Activated CD8-positive, alpha-beta memory T cell treated with anti-CD3 and anti-CD28 coated beads, Interleukin-2, amount 50 U/mL, for 1 hour (primary cell): ENCODE measurements around the gene PEX3.
"Not testable (repeated sequence)": the region's sequence is repeated elsewhere in the genome, so short reads cannot be mapped to it uniquely, and the experiment has no call there.

ENCODE experiments used
- DNase-seq: peaks from one replicate; pipeline ENCODE4 v3.0.0-alpha.2; 2020; ENCODE audit errors: extremely low read depth

PEX3 gene

DNA sequence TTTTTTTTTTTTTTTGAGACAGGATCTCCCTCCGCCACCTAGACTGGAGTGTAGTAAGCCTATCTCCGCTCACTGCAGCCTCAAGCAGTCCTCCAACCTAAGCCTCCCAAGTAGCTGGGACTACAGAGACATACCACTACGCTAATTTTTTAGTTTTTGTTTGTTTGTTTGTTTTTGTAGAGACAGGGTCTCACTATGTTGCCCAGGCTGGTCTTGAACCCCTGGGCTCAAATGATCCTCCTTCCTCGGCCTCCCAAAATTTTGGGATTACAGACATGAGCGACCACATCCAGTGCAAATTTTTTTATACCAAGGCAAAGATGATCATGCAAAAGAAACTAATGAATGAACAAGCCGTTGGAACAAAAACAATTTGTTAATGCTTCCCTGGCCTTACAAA, 55.6 kb downstream of the PEX3 start:
- DNase-seq = no peak

DNA sequence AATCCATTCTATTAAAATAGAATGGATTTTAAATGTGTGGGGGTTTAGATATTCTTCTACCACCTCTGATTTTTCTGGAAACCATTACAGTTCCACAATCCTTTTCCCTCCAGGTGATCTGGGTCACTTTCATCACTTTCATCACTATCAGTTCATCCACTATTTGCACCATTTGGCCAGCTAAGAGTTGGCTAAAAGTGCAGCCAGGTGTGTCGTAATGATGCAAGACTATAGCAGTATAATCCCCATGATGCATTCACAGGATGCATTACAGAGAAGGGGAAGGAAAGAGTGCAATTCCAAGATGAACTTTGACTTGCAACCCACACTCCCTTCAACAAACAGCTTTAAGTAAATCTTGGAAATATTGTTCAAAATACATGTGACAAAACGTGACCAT, 56.0 kb downstream of the PEX3 start:
- no peak for DNase-seq

DNA sequence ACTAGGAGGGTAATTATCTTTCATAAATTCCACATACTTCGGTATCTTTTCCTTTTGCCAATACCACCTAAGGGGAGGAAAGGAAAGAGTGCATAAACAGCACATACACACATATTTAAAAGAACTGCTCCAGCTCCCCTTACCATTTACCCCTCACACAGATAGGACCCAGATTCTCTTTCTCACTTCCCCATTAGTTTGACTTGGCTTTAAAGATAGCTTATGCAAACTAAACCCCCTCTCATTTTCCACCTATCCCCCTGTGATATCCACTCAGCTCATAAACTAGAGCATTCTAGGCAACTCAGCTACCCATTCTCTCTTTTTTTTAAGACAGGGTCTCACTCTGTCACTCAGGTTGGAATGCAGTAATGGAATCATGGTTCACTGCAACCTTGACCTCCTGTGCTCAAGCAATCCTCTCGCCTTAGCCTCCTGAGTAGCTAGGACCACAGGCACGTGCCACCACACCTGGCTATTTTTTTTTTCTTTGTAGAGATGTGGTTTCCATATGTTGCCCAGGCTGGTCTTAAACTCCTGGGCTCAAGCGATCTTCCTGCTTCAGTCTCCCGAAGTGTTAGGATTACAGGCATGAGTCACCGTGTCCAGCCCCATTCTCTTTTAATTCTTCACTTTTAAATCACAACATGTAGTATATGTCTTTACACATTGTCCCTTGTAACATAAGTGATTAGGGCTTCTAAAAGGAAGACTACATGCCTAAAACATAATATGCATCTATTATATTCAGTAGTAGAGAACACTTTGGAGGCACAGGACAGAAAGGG, 56.9 kb downstream of the PEX3 start:
- no peak for DNase-seq

DNA sequence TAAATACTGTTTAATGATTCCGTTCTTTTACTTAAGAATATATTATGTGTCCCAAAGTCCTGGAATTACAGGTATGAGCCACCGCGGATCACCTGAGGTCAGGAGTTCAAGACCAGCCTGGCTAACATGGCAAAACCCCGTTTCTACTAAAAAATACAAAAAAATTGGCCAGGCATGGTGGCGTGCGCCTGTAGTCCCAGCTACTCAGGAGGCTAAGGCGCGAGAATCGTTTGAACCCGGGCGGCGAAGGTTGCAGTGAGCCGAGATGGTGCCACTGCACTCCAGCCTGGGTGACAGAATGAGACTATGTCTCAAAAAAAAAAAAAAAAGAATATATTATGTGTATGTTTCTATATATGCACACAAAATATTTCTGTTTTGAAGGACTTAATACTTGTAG, 59.7 kb downstream of the PEX3 start:
- not testable (repeated sequence) for DNase-seq

DNA sequence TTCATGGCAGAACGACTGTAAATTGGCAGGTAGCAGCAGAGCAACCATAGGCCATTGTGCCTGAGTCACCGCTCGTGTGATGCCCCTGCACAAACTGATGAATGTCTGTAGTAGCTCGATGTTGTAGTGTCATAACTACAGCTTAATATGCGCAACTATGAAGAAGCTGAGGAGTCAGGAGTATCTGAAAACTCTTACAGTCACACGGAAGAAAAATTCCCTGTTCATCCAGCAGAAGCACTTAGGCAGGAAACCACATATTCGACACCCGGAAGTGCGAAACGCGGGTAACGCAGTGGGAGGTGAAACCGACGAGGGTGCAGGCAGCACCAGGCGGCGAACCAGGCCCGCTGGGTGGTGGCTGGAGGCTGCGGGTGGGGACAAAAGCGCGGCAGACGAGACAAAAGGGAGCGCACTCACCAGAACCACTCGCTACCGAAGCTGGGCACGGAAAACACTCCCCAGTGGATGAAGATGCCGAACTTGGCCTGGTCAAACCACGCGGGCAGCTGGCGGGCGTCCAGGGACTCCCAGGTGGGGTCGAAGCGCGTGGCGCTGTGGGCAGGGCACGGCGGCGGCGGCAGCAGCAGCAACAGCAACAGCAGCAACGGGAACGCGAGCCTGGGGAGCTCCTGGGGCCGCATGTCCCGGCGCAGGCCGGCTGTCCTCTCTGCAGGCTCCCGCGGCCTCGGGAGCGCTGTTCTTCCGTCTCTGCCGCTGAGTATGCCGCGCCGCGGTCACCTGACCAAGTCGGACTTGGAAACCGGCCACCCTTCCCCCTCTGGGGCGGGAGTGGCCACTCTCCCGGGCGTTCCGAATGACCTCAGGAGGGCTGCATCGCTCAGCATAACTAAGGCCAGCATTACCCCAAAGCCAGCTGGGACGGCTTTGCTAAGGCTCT, 60.6 kb downstream of the PEX3 start, which contains the start of gene FUCA2:
FUCA2 (minus strand) TSS at position 730 of the 901 bp plus-strand sequence; CDS start at position 644, 86 bp downstream.
- DNase-seq = peak; percentile 21

DNA sequence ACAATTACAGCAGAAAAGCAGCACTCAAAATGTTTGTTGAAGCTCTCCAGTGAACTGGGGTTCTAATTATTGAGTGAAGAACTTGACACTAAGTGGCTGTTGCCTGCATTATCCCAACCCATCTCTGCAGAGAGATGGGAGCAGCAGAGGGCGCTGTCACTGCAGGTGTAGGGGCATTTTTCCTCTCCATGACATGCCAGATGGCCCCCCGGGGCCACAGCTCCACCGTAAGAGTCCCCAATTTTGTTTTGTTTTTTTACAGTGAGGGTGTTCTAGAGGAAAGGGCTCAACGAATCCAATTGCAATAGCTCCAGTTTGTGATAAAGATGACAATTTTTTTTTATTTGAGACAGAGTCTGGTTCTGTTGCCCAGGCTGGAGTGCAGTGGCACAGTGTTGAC, 62.8 kb downstream of the PEX3 start:
- DNase-seq = no peak

DNA sequence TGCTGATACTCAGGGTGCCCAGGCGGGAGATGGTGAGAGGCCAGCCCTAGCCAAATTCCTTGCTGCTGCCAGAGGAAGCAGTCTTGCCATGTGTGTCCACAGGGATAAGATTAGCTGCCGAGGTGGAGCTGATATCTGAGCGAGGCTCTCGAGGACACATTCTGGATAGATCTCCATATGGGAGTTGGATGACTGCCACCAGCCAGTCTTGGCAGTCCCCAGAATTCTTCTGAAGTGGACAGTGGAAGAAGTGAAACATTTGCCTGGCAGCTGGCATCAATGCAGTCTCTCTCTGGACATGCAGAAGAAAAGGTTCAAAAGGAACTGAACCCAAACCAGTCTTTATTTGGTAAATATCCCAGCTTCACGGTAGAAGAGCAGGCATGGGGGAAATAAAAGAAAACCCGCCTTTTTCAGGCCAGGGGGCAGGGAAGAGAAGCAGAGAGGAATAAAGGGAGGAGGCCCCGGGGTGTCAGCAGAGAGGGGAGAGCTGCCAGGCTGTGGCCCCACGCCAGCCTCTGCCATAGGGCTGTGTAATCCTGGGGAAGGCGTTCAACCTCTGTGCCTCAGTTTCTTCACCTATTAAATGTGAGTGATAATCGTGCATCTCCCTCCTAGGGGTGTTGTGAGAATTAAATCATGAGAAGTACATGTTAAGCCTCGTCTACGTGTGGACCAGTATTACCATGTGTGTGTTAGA, 64.6 kb downstream of the PEX3 start:
- no peak for DNase-seq

DNA sequence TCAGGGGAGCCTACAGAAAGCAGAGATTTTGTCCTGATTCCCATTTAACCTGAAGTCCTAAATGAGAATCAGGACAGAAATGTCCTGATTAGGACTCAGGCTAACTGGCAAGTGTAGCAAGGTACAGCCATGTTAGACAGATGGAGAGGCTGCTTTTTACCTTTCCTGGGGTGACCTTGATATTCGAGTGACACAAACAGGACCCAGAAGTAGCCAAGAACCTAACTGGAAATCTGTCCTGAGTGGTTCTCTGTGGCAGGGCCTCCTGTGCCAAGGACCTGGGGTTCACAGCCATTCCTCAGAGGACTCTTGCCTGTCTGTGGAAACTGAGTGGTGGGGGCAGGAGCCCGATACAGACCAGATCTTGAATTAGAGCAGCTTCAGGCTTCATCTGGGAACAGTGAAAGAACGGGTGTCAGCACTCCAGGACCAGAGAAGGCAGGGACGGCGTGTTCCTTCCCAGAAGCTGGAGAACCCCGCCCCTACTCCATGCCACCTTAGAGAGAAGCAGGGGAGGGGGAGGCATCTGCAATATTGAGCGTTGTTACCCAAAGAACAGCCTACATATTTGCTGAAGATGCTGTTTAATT, 65.3 kb downstream of the PEX3 start:
- no peak for DNase-seq

DNA sequence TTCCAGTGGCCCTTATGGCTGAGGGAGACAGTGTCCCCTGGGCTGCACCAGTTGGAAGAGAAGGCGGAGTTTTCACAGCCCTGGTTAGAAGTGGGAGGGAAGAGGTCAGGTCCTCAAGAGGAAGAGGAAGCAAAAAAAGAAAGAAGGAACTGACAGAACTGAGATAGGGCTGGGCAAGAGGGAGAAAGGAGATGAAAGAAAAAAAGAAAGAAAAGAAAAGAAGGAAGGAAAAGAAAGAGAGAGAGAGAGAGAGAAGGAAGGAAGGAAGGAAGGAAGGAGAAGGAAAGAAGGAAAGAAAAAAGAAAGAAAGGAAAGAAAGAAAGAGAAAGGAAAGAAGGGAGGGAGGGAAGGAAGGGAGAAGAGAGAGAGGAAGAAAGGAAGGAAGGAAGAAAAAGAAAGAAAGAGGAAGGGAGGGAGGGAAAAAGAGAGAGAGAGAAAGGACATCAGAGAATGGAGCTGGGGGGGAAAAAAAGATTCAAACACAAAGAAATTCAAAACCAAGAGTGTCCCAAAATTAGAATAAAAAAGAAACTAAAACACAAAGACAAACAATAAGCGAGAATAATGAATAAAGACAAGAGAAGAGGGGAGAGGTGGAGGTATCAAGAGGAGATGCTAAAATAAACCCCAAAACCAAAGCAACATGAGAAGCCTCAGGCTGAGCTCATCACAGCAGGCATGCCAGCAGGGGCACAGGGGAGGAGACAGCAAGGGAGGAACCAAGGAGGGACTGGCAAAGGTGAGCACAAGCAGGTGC, 66.3 kb downstream of the PEX3 start:
- DNase-seq = no peak

DNA sequence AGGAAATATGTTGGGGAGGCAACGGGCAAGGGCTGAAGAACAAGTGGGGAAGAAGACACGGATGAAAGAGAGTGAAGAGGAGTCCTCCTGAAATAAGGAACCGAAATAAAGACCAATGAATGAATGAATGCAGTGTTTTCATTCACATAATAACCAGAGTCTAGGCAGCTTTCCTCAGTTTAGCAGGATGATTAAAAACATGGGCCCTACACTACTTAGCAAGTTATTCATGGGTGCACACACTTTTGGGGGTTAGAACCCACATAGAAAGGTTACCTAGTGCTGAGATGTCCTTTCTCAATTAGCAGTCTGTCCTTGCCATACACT, 66.8 kb downstream of the PEX3 start:
- DNase-seq = no peak

DNA sequence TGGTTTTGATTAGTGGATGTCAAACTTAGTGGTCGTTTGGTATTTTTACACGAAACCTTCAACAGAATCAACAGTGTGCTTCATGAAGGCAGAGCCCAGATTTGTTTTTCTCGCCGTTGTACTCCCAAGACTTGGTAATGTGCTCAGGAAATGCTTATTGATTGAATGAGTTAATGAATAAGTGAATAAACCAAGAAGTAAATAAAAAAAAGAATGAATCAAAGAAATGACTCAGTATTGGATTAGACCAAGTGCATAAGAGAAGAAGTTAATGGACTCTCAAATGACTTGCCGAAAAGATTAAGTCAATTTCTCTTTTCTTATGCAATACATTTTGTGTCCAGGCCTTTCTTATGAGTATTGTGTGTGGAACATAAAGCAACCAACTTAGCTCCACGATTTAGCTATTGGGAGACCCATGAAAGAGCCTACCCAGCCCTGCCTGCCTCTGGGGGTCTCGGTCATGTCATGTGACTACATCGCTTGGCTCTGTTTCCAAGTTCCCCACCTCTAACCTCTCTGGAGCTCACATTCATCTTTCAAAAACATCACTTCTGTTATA, 71.5 kb downstream of the PEX3 start:
- DNase-seq = no peak

DNA sequence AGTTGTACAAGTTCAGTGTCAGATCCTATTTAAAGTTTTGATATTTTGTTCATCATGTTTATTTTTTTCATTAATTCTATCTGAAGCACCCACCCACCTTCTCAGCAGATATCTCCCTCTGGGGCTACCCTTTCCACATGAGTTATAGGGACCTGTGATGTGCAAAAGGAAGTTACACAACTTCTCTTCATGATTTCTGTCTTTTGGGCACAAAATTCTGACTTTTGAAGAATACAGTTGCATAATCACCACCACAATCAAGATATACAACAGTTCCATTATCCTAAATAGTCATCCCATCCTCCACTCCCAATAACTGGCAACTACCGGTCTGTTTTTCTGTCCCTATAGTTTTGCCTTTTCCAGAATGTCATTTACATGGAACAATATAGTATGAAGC, 74.8 kb downstream of the PEX3 start:
- DNase-seq = no peak

DNA sequence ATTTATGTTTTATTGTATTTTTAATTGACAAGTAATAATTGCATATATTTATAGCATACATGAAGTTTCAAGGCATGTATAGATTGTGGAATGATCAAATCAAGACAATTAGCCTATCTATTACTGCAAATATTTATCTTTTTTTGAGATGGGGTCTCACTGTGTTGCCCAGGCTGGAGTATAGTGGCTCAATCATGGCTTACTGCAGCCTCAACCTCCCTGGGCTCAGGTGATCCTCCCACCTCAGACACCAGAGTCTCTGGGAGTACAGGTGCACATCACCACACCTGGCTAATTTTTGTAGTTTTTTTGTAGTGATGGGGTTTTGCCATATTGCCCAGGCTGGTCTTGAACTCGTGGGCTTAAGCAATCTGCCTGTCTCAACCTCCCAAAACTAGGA, 77.1 kb downstream of the PEX3 start:
- no peak for DNase-seq

DNA sequence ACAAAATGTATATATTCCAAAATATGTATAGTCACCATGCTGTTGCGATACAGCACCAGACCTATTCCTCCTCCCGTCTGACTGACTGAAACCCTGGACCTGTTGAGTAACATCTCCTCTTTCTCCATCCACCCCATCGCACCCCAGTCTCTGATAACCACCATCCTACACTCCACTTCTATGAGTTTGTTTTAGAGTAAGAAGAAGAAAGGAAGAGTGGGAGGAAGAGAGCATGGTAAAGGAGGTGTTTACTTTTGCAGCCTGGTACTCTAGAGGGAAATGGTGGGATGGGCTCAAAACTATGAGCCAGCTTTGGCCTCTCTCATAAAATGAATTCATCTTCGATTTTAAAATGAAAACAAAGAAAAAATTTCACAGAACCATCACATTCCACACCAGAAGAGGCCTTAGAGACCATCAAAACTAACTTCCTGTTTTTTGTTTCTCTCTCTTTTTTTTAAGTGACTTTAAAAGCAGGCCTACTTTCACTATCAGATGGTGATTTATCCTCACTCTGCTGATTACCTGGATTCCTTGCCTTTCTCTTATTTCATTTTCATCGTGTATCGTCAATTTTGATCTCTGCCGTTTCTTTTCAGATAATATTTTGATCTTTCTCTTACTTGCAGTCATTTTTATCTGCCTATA, 77.7 kb downstream of the PEX3 start:
- no peak for DNase-seq

DNA sequence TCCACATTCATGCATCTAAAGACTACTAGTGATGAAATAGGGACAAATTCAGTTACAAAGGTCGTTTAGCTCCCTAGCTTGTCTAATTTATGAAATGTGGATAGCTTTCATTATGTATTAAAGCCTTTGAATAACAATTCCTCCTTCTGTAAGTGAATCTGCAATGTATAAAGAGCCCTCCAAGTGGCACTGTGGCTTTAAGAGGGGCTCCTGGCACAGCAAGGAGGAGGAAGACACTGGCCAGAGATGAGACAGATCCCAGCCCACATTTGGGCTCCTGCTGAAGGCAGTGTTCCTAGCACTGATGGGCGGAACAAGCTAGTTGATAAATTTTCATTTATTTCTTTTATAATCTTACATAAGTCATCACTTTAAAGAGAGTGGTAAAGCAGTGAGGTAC, 78.5 kb downstream of the PEX3 start:
- DNase-seq = no peak

DNA sequence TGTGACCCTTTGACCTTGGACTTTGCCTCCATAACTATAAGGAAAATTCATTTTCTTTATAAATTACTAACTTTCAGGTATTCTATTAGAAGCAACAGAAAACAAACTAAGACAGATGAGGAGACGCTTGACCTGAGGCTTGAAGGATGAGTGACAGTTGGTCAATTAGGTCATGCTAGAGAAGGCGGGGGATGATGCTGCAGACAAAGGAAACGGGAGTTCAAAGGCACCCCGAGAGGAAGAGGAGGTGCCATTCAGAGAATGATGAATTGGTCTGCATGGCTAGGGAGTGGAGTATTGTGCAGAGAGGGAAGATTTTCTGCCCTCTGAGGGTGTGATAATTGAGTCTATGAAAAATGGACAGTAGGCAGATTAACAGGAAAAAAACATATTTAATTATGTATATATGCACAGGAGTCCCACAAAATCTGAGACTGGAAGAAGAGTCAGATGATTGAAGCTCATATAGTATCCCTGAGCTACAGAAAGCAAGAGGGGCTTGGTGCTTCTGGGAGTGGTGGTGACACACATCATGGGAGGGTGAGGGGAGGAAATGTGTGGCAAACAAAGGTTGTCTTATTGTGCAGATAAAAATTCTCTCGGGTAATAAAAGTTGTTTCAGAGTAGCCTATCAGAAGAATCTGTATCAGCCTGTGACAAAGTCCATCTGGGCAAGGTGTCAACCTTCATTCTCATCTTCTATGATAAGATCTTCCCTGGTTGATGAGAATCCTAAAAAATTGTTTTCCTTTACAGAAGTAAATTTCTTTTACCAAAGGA, 81.3 kb downstream of the PEX3 start:
- DNase-seq = no peak

DNA sequence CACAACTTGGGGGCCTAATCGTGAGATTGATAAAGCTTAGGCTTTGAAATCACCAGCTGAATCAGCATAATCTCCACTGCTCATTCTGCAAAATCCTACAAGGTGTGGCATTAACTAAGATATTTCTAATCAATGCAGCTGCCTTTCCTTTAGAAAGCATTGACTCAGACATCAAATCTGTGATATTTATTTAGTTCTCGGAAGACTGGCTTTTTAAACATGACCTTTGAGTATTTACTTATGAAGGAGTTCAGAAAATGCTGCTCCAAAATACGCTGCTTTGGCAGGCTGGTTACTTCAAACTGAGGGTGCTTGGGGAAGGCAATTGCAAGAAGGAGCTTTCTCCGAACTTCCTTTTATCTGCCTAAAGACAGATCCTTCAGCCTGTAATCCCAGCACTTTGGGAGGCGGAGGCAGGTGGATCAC, 84.6 kb downstream of the PEX3 start:
- DNase-seq = no peak

DNA sequence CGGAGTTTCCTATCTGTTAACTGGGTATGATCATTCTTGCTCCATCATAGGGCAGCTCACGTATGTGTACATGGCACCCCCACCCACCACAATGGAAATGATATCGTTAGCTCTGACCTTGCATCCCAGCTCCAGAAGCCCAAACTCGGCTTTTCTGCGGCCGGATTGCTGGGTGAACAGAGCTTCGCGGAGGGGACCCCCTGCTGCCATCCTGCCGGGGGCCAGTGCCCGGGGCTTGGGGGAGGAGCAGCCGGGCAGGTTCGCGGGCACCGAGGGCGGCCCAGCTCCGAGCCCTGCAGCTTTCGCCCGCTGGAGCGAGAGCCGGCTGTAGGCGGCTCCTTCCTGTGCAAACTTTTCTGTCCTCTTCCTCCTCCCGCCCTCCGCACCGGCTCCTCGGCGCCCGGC, 85.9 kb downstream of the PEX3 start:
- no peak for DNase-seq

DNA sequence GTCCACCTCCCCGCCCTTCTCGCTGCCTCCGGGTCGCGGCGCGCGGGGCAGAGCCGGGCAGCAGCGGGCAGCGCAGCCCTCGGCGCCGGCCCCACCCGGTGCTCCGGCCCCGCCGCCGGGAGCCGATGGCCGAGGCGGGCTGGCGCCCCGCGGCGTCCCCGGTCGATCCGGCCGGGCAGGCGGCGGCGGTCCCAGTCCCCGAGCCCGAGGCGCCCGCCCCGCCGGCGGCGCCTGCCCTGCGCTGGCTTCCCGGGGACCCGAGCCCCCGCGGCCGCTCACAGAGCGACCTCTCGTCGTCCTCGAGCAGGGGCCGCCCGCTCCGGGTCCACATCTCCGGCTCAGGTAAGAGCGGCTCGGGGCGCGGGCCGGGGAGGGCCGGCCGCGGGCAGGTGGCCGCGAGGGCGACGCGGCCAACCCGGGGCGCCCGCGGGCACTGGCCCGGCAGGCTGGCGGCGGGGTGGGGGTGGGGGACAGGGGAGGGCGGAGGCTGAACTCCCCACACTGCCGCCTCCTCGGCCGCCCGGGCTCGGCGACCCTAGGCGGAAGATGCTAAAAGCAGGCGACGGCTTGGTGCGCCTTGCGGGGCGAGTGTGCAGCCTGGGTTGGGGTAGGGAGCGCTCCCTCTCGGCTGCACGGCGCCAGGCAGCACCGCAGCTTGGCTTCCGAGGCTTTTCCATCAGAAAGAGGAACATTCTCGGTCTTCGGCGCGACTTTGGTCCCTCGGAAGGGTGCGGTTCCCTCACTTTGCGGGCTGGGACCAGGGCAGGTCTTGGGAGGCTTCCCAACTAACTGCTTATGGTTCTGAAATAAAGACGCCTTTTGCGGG, 86.5 kb downstream of the PEX3 start:
- no peak for DNase-seq
